HG02870 (cell line): ENCODE measurements around the gene GAMT.

Source experiments
- ATAC-seq: cut with Tn5 transposase; IDR thresholded peaks from one replicate; pipeline ENCODE4 v1.9.1; 2021; ENCODE audit warnings: mild to moderate bottlenecking, moderate library complexity; ENCODE audit not compliant: unreplicated experiment

The GAMT gene

DNA sequence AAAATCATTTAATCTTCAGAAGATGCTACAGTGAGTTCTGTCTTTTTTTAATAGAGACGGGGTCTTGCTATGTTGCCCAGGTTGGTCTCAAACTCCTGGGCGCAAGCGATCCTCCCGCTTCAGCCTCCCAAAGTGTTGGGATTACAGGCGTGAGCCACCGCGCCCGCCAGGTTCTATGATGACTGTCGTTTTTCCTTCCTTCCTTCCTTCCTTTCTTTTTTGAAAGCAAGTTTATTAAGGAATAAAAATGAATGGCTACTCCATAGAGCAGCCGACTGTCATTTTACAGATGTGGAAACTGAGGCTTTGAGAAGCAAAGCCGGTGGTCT is 511 bp upstream of the GAMT start:
- ATAC-seq = no peak

DNA sequence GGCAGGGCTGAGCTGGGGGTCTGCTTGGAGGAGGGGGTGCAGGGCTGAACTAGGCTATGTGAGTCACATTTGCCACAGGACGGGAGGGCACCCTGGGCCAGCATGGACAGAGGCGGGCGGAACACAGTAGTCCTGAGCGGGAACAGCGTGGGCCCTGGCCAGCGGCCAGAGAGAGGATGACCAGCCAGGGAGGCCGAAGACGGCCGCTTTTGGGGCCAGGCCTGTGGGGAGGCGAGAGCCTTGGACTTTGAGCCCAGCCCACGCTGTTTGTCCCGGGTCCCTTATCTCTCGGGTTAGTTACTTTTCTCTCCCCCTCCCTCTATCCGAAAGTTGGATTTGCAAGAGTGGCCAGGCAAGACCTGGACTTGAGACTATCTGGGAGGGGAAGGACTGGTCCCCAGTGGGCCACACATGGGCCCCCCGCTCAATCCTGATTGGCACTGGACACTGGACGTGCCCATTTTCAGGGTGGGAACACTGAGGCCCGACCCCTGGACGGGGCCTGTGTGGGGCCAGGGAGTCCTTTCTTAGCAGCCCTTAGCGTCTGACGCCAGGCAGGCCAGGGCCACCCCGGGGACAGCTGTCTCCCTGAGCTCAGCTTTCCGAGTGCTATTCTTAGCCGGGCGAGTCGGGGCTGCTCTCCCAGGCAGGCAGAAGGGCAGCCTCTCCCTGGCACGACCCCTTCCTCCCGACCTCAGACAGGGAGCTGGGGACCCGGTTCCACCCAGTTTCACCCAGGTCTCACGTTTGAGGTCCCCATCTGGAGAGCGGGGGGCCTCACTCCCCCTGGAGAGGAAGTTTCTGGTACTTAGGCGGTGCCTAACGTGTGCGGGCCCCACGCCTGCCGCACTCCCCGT is 833 bp downstream of the GAMT start:
- ATAC-seq = no peak

DNA sequence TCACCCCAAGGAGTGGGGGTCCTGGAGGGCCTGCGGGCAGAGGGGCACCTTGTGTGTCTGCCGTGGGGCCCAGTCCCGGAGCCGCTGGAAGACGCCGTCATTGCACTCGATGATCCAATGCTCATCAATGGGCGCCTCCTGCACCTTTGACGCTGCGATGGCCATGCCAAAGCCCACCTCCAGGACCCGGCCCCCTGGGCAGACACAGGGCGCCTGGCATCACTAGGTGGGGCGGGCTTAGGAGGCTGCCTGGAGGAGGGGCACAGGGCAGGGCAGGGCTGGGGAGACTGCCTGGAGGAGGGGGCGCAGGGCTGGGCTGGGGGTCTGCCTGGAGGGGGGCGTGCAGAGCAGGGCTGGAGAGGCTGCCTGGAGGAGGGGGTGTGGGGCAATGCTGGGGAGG is 1.6 kb downstream of the GAMT start:
- no peak for ATAC-seq

DNA sequence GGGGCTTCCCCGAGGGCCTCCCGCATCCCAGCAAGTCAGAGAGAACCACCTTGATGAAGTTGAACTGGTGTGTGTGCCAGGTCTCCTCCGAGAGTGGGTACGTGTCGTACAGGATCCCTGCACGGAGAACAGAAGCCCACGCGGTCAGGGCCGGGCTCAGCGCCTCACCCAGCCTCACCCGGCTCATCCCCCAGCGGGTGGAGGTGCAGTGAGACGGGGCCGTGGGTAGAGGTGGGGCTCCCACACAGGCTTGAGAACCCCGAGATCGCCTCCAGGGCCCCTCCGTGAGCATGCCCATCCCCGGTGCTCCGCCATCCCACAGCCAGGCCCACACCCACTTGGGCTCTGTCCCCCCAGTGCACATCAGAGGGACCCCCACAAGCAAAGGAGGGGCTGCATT is 2.3 kb downstream of the GAMT start:
- ATAC-seq = no peak

DNA sequence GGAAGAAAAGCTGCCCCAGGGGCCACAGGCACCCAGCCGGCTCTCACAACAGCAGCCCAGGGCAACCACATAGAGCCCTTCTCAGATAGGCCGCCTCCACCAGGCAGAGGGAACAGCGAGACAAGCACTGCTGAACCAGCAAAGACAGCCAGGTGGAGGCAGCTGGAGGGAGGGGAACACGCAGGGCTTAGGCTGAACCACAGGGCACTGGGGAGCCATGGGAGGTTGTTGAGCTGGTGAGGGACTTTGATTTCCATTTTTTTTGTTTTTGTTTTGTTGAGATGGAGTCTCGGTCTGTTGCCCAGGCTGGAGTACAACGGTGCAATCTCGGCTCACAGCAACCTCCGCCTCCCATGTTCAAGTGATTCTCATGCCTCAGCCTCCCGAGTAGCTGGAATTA is 3.5 kb downstream of the GAMT start:
- ATAC-seq = no peak

DNA sequence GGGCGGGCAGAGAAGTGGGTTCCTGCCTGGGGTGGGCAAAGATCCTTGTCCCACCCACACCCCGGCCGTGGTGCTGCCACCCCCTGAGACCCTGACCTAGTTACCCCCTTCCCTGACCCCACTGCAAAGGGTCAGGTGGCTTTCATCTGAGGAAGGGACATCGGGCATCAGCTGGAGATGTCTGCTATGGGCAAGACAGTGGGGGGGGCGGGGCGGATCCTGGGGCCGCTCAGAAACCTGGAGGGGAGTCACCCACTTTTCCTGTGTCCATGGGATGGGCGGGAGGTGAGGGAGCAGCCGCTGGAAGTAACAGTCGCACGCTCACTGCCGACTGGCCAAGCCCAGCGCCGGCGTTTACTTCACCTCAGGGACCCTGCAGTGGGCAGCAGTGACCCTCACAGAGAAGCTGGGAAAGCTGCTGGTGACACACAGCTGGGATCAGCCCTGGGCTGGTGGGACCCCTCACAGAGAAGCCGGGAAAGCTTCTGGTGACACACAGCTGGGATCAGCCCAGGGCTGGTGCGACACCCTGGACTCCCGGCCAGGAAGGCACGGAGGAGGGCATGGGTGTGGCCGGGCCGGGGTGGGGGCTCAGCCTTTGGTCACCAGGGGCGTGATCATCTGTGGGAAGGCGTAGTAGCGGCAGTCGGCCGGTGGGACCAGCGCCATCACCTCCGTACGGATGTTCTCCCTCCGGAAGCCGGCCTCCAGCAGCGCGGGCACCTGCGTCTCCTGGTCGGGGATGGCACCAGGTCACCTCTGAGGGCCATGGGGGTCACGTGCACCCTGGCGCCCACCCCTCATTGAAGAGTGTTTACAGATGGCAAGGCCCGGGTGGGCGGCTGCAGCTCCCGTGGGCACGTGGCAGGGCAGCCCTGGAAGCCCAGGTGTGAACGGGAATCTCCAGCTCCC is 4.3 kb downstream of the GAMT start:
- no peak for ATAC-seq

DNA sequence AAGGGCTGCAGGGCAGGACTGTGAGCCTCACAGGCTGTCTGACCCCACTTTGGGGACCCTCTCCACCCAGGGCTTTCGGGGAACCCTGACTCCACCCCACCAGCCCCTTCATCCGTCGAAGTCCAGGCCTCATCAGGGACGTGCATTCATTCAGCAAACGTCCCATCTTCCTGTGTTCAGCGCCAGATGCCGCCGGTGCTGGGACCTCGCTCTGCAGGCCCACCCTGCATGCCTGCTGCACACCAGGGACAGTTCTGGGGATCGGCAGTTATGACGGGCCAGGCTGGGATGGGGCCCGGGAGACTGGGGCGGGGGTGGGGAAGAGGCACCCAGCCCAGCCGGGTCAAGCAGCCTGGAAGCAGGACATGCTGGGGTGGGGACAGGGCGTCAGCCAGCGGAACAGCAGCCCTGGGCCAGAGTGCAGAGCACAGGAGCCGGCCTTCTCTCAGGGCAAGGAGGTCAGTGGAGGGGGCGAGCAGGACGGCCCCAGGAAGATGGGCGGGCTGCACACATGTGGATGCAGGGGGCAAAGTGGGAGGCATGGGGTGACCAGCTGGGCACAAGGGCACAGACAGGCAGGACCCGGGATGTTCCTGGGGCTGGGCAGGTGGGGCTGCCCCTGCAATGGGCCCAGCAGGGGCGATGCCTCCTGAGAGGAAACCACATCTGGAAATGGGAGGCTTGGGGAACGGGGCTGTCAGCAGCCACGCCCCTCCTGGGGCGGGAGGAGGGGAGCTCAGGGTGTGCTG is 5.1 kb downstream of the GAMT start:
- no peak for ATAC-seq

DNA sequence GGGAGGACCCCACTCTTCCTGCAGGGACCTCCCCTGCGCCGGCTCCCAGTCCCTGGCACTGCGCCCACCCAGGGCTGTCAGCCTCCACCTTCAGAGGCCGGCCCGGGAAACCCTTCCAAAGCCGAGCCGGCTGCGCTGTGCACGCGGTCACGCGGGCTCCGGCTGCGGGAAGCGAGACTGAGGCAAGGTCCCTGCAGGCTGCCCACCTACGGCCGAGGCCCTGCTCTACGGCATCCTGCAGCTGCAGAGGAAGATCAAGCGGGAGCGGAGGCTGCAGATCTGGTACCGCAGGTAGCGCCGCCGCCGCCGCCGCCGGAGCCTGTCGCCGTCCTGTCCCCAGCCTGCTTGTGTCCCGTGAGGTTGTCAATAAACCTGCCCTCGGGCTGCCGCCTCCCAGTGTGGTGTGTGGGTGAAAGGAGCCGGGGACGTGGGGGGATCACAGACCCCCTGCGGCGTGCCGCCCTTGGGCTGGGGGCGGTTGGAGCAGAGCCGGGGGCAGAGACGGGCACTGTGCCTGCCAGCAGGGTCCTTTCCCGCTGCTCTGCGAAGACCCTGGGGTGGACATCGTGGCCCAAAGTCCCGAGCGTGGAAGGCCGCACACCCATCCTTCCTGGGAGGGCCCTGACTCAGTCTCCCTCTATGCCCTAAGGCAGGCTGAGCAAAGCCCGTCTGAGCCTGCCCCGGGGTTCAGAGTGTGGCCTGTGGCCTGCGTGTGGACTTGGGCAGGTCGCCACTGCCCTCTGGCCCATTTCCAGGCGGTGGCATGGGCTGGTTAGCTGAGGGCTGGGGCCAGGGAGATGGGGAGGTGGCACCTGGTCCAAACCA is 5.9 kb downstream of the GAMT start:
- no peak for ATAC-seq

DNA sequence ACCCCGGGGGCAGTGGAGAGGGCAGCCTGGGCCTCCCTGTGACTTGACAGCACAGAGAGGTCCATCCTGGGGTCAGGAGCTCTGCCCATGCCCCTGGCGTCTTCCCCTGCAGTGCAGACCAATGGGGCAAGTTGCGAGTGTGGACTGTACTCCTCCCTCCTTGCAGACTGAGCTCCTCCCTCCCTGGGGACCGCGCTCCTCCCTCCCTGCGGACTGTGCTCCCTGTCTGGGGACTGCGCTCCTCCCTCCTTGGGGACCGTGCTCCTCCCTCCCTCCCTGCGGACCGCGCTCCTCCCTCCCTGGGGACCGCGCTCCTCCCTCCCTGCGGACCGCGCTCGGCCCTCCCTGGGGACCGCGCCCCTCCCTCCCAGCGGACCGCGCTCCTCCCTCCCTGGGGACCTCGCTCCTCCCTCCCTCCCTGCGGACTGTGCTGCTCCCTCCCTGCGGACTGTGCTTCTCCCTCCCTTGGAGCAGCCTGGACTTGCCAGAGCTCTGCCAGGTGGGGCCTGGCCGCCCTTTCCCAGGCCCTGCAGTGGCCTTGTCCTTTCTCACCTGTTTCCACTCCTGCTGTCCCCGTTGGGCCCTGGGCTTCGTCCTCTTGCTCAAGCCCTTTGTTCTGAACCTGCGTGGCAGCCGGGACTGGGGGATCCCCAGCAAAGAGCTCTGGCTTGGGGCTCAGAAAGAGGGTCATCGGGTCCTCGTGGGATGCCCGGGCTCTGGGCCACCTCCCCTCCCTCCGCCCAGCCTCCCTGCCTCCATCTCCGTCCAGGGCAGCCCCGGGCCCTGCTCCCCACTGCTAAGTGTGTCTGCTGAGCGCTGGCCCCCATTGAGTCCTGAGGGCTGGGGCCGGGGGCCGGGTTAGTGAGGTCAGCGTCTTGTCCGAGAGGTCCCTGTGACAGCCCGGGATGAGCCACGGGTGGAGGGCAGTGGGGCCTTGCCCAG is 6.8 kb downstream of the GAMT start:
- ATAC-seq = no peak

DNA sequence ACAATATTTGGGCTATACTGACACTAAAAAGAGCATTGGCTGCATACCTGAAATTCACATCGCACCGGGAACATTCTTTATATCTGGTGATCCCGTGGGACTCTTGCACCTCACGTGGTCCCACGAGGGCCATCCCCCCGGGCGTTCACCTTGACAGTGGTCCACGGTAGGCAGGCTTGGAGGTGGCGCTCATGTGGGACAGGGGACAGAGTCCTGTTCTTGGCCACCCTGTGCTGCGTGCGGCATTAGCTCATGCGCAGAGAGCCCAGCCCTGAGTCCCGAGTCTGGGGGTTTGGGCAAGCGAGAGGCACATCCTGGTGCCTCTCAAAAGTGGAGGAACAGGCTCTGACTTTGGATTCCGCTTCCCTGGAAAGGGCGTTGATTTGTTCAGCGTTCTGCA is 7.5 kb downstream of the GAMT start:
- ATAC-seq = no peak

DNA sequence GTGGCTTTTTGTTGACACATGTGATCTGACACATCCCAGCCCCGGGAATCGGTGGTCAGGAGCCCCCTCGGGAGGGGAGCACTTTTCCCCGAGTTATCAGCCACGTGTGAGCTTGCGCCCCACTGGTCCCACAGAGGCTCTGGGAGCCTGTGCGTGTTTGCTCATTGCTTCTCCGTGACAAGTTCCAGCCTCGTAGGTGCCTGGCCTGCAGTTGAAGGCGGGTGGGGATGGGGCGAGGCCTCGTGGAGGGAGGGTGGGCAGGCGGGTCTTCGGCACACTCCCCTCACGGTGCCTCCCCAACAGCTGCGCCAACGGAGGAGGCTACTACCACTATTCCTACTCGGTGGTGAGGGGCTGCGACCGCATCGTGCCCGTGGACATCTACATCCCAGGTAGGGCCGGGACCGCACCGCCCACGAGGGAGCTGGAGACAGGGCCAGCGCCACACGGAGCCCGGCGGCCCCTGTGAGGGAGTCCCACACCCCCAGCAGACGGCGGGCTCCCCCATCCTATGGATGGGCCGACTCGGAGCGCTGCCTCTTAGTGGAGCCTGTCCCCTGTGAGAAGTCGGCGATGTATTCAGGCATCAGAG is 8.3 kb downstream of the GAMT start:
- ATAC-seq = no peak

DNA sequence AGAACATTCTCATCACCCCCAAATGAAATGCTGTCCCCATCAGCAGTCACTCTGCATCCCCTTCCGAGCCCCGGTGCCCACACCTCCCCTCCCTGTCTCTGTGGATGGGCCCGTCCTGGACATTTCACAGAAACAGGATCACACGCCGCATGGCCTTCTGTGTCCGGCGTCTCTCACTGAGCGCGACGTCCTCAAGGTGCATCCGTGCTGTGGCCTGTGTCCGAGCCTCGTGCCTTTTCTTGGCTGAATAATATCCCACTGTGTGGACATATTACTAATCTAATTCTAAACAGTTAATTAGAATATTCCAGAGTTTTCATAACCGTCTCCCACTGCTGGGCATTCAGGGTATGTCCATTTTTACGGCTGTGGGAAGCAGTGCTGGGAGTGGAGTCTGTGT is 8.9 kb downstream of the GAMT start:
- ATAC-seq = no peak

DNA sequence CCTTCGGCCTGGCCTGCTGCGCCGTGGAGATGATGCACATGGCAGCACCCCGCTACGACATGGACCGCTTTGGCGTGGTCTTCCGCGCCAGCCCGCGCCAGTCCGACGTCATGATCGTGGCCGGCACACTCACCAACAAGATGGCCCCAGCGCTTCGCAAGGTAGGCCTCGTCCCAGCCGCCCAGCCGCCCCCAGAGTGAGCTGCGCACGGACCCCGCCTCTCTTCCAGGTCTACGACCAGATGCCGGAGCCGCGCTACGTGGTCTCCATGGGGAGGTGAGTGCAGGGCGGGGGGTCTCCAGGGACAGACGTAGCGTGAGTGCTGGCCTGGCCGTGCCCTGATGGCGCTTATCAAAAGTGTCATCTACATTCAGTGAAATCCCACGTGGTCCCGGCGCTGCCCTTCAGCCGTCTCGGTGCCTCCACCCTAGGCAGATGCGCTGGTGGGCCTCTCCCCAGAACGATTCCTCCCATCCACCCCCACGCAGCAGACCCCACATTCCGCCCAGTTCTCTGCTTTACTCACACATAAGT is 10.4 kb downstream of the GAMT start:
- no peak for ATAC-seq

DNA sequence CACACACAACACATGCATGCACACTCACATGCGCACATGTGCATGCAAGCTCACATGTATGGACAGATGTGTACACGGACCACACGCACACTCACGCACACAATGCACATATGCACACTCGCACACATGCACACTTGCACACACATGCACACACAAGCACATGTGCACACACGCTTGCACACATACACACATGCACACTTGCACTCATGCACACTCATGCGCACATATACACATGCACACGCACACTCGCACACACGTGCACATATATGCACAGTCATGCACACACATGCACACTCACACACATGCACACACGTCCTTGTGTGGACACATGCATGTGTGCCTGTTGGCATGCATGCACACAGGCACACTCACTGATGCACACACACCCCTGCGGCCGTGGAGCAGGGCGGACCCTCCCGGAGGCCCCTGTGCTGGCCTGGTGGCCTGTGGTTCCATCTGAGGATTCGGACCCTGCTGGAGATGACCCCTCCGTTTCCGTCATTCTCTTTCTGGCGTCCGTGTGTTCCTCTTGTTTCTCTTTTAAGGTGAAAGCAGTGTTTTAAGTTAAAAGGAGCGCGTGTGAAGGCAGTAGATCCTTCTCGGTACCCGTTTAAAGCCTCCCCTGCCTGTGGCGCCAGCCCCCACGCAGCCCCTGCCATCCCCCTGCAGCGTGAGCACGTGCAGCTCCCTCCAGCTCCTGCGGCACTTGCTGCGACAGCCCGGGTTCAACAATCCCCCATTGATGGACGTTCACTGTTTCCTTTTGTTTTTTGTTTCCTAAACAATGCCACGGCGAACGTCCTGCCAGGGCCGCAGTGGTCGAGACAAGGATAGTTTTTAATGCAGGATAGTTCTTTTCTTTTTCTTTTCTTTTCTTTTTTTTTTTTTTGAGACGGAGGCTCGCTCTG is 12.1 kb downstream of the GAMT start:
- ATAC-seq = no peak

DNA sequence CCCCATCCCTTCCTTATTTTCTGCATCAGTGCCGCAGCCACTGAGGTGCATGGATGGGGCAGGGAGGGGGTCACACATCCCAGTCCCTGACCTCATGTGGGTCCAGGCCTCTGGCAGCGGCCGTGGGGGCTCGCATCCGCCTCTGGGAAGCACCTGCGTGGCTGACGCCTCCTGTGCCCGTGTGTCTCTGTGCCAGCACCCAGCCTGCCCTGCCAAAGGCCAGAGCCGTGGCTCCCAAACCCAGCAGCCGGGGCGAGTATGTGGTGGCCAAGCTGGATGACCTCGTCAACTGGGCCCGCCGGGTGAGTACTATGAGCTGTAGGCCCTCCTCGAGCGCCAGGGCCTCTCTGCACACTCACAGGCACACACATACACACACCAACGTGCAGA is 12.7 kb downstream of the GAMT start:
- ATAC-seq = no peak

DNA sequence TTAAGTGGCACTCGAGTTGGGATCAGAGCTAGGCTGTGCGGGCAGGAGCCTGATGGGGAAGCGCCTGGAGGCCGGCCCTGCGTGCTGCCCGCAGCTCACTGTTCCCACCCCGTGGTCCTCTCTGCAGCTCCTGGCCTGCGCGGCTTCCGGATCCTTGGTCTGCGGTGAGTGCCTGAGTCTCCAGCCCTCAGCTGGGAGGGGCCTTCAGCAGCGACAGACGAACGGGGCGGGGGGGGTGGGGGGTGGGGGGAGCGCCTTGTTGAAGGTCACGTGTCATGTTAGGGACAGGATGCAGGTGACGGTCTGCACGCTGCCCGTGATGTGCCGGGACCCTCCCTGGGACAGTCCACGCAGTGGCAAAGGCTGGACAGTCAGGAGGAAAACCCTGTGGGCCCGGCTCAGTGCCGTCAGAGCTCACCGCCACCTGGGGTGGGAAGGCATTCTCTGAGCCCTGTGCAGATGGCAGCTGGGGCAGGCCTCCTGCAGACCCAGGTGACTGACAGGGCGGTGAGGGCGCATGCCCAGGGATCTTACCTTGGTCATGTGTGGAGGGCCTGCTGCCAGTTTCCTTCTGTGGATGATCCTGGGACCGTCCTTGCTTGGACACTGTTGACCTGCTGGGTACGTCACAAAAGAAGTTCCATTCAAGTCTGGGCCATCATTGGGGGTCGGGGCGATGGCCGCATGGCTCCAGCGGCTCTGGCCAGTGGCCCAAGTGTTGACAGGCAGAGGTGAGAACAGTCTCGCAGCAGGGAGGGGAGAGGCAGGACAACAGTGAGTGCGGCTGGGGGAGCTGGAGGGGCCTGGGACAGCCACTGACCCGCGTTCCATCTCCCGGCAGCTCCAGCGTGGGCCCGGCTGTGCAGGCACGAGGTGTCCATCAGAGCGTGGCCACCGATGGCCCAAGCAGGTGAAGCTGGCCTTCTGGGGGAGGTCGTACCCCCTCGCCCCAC is 13.4 kb downstream of the GAMT start:
- ATAC-seq = no peak
